Retinal pigment epithelial cell (primary cell): Measurements from ENCODE around the gene RGS6.

Source experiments
- DNase-seq: peaks from one replicate; pipeline ENCODE4 v3.0.0-alpha.2; 2010; ENCODE audit warnings: low read depth
- H3K4me3 ChIP-seq: 2 replicates; pipeline ENCODE4 v1.5.1; 2011; ENCODE audit warnings: mild to moderate bottlenecking, low read length, control low read depth, moderate library complexity
- CTCF ChIP-seq: conservative IDR thresholded peaks from 2 replicates; pipeline ENCODE4 v1.5.1; 2011; ENCODE audit warnings: low read depth, low read length, control low read depth, inconsistent platforms

The RGS6 gene

DNA sequence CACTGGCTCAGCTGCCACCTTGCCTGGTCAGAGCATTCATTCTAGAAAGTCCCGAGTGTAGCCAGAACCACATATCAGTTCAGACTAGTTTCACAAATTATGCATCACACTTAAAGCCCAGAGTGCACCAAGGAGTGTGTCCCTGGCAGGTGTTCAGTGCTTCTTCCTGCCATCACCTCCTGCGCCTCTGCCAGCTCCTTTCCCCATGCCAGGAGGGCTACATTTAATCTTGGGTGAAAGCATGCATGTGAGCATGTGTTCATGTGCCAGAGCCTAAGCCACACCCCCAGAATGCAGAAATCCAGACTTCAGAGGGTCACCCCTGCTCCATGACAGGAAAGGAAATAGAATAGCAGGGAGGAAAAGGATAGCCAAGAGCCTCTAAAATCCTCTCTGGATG, 580.1 kb downstream of the RGS6 start:
- TF ChIP-seq CTCF, result no peak
- H3K4me3 ChIP-seq, result no peak overlapping the region
- DNase-seq, result no peak

DNA sequence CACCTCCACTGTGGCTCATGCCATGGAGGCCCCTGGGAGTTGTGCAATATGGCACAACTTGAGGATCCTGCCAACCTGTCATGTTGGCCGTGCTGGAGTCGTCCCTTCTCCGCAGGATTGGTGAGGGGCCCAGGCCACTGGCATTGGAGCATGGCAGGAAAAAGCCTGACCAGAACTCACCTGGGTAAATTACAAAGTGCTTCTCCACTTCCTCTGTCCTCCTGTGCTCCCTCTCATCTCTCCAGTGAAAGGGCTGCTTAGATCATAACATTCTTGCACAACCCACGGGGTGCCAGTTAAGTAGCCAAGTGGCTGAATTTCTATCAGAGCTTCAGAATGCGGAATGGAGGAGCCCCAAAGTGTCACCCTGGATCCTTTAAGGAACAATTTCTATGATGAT, 580.7 kb downstream of the RGS6 start:
- no peak overlapping the region for H3K4me3 ChIP-seq
- no peak for DNase-seq
- no peak for TF ChIP-seq CTCF

GRCh38 chr14:72513346-72513745, 581.1 kb downstream of the RGS6 start:
- no peak for TF ChIP-seq CTCF
- H3K4me3 ChIP-seq, result no peak overlapping the region
- DNase-seq, result no peak

GRCh38 chr14:72513965-72514659, 581.9 kb downstream of the RGS6 start:
- H3K4me3 ChIP-seq, result no peak overlapping the region
- DNase-seq, result peak; percentile 11
- TF ChIP-seq CTCF, result peak; percentile 88

DNA sequence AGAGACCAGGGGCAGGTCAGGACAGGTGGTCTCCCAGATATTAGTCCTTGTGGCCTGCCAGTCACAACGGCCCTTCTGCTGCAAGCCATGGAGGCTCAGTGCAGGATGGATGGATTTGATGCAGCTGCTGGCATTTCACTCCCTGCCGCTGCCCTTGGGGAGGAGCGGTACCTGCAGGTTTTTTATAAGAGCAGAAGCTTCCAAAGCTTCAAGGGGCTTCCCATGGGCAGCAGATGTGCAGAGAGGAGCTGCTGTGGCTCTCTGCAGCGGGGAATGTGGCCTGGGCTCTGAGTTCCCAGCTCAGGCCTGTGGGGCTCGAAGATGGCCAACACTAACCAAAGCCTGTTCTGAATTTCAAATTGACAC, 582.4 kb downstream of the RGS6 start:
- no peak for TF ChIP-seq CTCF
- DNase-seq, result no peak
- H3K4me3 ChIP-seq, result no peak overlapping the region

DNA sequence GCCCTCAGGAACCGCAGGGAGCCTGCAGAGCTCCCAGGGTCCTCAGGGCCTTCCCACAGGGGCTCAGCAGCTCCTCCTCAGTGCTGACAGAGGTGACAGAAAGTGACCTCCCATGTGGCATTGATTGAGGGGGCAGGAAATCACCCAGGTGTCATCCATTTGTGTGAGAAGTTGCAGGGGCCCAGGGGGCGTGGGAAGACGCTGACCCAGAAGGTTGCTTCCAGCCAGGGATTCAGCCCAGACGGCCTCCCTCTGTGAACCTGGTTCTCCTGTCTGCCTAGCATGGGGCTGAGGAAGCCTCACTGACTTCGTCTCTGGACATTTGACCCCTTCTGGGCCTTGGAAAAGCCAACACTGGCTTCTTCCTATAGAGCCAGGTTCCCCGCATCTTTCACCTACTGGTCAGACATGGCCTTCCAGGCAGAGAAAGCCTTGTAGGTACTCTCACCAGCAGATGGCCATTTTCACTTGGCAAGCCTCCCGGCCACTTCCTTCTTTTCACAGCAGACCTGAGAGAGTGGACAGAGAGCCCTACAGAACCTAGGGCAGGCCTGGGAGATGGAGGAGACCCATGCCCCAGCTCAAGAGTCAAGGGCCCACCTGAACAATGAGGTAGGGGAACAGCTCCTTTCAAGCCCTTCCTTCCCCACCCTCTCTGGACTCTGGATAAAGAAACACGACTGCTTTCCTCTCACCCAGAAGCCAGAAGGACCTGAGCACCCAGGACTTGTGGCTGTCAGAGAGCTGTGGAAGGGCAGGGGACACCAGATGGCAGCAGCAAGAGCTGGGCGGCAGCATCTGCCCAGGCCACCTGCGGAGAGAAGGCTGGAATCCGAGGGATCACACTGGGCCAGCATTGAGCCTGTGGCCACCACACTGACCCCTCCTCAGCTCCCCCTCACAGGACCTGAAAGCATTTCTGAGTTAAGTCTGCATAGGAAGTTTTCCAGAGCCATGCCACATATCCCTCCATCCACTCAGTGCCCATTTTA, 583.8 kb downstream of the RGS6 start:
- no peak for TF ChIP-seq CTCF
- no peak for DNase-seq
- no peak overlapping the region for H3K4me3 ChIP-seq
